Mucosa of descending colon (tissue), 3 donors: Measurements from ENCODE around the gene CHD9NB. TPM values are rescaled to one million over a fixed set of nuclear protein-coding genes. Genes with fewer than 3 reads are reported as not detected.

Experiments
- ATAC-seq: fragments of 200-7000 bp; cut with Tn5 transposase; one replicate; pipeline ENCODE4 v1.9.1; 2020; ENCODE audit warnings: mild to moderate bottlenecking, moderate library complexity
- DNase-seq, 3 donors: peaks; one replicate each; pipeline ENCODE4 v3.0.0-alpha.2; 2020
- H3K36me3 ChIP-seq: fragments of 200-600 bp; one replicate; pipeline ENCODE4 v1.8.0; 2021; ENCODE audit warnings: low read depth, mild to moderate bottlenecking
- H3K4me1 ChIP-seq: fragments of 200-600 bp; one replicate; pipeline ENCODE4 v1.8.0; 2021; ENCODE audit warnings: low read depth, mild to moderate bottlenecking
- H3K4me3 ChIP-seq: fragments of 200-600 bp; one replicate; pipeline ENCODE4 v1.8.0; 2021; ENCODE audit warnings: mild to moderate bottlenecking
- H3K9me3 ChIP-seq: fragments of 200-600 bp; one replicate; pipeline ENCODE4 v1.8.0; 2021; ENCODE audit warnings: mild to moderate bottlenecking
- CTCF ChIP-seq: fragments of 200-600 bp; IDR thresholded peaks from one replicate; pipeline ENCODE4 v1.8.0; 2022; ENCODE audit warnings: antibody characterized with exemption, mild to moderate bottlenecking
- intact Hi-C, 2 donors: fragments of 100-400 bp; cut with DNase I in 1 of 2; cut with micrococcal nuclease in 1 of 2; formaldehyde crosslinking; loops; one replicate each; pipeline versions ENCODE4 v1.11.0 to v1.11.1; 2022; cut with DNase I, micrococcal nuclease
- long read RNA-seq, 2 donors: library from polyadenylated mRNA; unstranded; transcript quantifications; one replicate each; pipeline ENCODE4 v2.0.0, GENCODE V29; 2019 to 2021
- total RNA-seq, 3 donors: library from RNA; stranded (reverse); fragmentation: NEBNext Ultra II Directional in 2 of 3; extraction: Animal tissue kit (Norgen Biotek cat#: 25700) in 2 of 3; gene quantifications; one replicate each; pipeline versions ENCODE4 v1.2.1 to v1.2.4, GENCODE V29; 2021 to 2023
- donor health status: DM: no; HTN: no; CAD: no; lungs with moderate emphysema.
- donor health status: DM: no; HTN: no; CAD: no.
- donor health status: DM: no; HTN: yes; CAD: no.

Gene CHD9NB
- total RNA-seq: 1 to 10 TPM; 2.3 to 5.3 (median 5.2) TPM
- long read RNA-seq, donor 1: 0 reads
- long read RNA-seq, donor 2, partial matches to known transcripts: 1 of 6 reads
- long read RNA-seq, donor 2, other reads (novel, unspliced or antisense): 3 of 6 reads

- intact Hi-C loops: loop anchor here (10.0 kb wide), 2 partner anchors 82 to 152 kb away; no protein-coding TSS in a partner anchor
- Histone ChIP-seq H3K4me1 (peaks cover 39% of the 10 kb centered on the region), H3K9me3 (no peaks in the 10 kb centered on the region), H3K4me3 (no peak within 1 kb of the TSS), H3K36me3 (no peaks in the 10 kb centered on the region)
- ATAC-seq: peak; percentile 67
- DNase-seq: peak in 2 of 3 donors; percentile 70
- TF ChIP-seq CTCF: no peak
Observed at GRCh38 chr16:53052519-53053501, at the start of gene CHD9NB. TSS of gene CHD9NB (minus strand) at chr16:53052897. CDS start at chr16:53044158, 8,739 bp downstream.

GRCh38 chr16:53100889-53101288 lies 48.2 kb upstream of the CHD9NB start:
- H3K4me1 ChIP-seq: peaks cover 31% of the 10 kb centered on the region
- TF ChIP-seq CTCF: no peak
- DNase-seq (peak in 1 of 3 donors; percentile 30), ATAC-seq (peak; percentile 10)
- no peaks in the 10 kb centered on the region for H3K9me3 ChIP-seq
- no peaks in the 10 kb centered on the region for H3K36me3 ChIP-seq
- no peak overlapping the region for H3K4me3 ChIP-seq
- intact Hi-C loops: loop anchor here in 1 of 2 donors (5.0 kb wide), 1 partner anchor 44 kb away; no protein-coding TSS in a partner anchor

GRCh38 chr16:53100131-53100748 lies 47.5 kb upstream of the CHD9NB start:
- intact Hi-C loops: loop anchor here in 1 of 2 donors (5.0 kb wide), 1 partner anchor 43 kb away; no protein-coding TSS in a partner anchor
- no peak for TF ChIP-seq CTCF
- Histone ChIP-seq H3K4me1 (peaks cover 31% of the 10 kb centered on the region), H3K9me3 (no peaks in the 10 kb centered on the region), H3K4me3 (no peak overlapping the region), H3K36me3 (no peaks in the 10 kb centered on the region)
- no peak for DNase-seq
- no peak for ATAC-seq

GRCh38 chr16:53099318-53100130 lies 46.8 kb upstream of the CHD9NB start:
- DNase-seq: peak; percentile 92 to 95 (median 93)
- Histone ChIP-seq H3K4me1 (peaks cover 37% of the 10 kb centered on the region), H3K9me3 (no peaks in the 10 kb centered on the region), H3K4me3 (no peak overlapping the region), H3K36me3 (no peaks in the 10 kb centered on the region)
- ATAC-seq: peak; percentile 93
- TF ChIP-seq CTCF: no peak
- intact Hi-C loops: loop anchor here in 1 of 2 donors (5.0 kb wide), 1 partner anchor 42 kb away; no protein-coding TSS in a partner anchor
